Ishikawa (cell line): Measurements from ENCODE around the gene ZSWIM4.
A peak's percentile ranks its signal among the peaks of the same experiment; 100 is the strongest.

Source experiments
- CEBPB ChIP-seq: IDR thresholded peaks from 2 replicates; pipeline ENCODE4 v1.6.1; 2012
- CREB1 ChIP-seq: IDR thresholded peaks from 2 replicates; pipeline ENCODE4 v1.6.1; 2012; ENCODE audit warnings: low read depth
- EGR1 ChIP-seq: IDR thresholded peaks from 2 replicates; pipeline ENCODE4 v1.6.1; 2012
- EP300 ChIP-seq: IDR thresholded peaks from 2 replicates; pipeline ENCODE4 v1.6.1; 2012; ENCODE audit warnings: borderline replicate concordance
- FOXM1 ChIP-seq: IDR thresholded peaks from 2 replicates; pipeline ENCODE4 v1.6.1; 2012; ENCODE audit warnings: low read depth, borderline replicate concordance
- MAX ChIP-seq: IDR thresholded peaks from 2 replicates; pipeline ENCODE4 v1.6.1; 2012
- NFIC ChIP-seq: IDR thresholded peaks from 2 replicates; pipeline ENCODE4 v1.6.1; 2012
- RAD21 ChIP-seq: IDR thresholded peaks from 2 replicates; pipeline ENCODE4 v1.6.1; 2012; ENCODE audit warnings: low read depth
- REST ChIP-seq: IDR thresholded peaks from 2 replicates; pipeline ENCODE4 v1.6.1; 2012; ENCODE audit warnings: low read depth, mild to moderate bottlenecking
- TAF1 ChIP-seq: IDR thresholded peaks from 2 replicates; pipeline ENCODE4 v1.6.1; 2012; ENCODE audit warnings: low read depth, mild to moderate bottlenecking
- TCF12 ChIP-seq: IDR thresholded peaks from 2 replicates; pipeline ENCODE4 v1.6.1; 2012; ENCODE audit warnings: low read depth
- TEAD4 ChIP-seq: IDR thresholded peaks from 2 replicates; pipeline ENCODE4 v1.6.1; 2012
- USF1 ChIP-seq: IDR thresholded peaks from 2 replicates; pipeline ENCODE4 v1.6.1; 2012
- YY1 ChIP-seq: IDR thresholded peaks from 2 replicates; pipeline ENCODE4 v1.6.1; 2012; ENCODE audit warnings: low read depth
- ZBTB7A ChIP-seq: IDR thresholded peaks from 2 replicates; pipeline ENCODE4 v1.6.1; 2012; ENCODE audit warnings: low read depth

ZSWIM4 gene

DNA sequence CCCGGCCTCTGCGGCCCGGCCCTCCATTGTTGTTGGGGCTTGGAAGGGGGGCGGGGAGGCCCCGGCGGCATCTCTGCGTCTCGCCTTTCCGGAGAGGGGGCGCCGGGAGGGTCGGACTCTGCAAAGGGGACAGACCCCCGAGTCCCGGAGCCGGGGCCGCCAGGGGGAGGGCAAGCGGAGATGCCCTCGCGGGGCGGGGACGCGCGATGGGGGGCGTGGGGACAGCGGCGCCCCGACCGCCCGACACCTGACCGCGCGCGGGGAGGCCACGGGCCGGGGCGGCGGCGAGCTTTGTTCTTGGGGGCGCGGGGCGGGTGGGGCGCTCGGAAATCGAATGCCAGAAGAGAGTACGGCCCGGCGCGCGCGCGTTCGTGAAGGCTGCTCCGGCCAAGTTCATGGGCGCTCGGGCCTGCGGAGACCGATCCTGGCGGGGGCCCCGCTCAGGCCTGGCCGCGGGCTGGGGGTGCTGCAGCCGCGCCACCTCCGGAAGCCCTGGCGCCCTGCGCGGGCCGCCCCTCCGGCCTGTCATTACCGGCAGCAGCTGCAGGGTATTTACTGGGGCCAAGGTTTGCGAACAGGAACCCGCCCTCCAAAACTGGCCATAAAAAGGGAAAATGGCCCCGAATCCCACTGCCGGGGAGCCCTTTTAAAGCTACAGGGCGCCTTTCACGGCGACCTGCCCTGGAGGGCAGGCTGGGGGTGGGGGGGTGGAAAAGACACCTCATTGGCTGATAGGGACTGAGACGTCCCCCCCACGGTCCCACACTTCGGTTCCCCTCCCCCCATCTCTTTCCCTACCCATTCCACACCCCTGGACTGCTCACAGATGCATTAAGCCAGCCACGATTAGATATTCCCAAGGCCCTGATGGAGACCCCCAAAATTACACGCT lies 70.6 kb downstream of the ZSWIM4 start:
- TF ChIP-seq EP300, result 0 out of 2 replicates have a peak, but pooled peaks have one; percentile 8
- TF ChIP-seq ZBTB7A, result peak; percentile 28; the same call in 1 of the 2 replicates
- no peak for TF ChIP-seq TCF12
- TF ChIP-seq NFIC, result no peak
- no peak for TF ChIP-seq CREB1
- TF ChIP-seq MAX, result peak; percentile 4; the same call in 1 of the 2 replicates
- no peak for TF ChIP-seq REST
- no peak for TF ChIP-seq FOXM1
- TF ChIP-seq EGR1, result no peak
- no peak for TF ChIP-seq RAD21
- TF ChIP-seq USF1, result no peak
- no peak for TF ChIP-seq CEBPB
- TF ChIP-seq YY1, result no peak
- TF ChIP-seq TEAD4, result no peak
- peak; percentile 30; the same call in 1 of the 2 replicates for TF ChIP-seq TAF1

DNA sequence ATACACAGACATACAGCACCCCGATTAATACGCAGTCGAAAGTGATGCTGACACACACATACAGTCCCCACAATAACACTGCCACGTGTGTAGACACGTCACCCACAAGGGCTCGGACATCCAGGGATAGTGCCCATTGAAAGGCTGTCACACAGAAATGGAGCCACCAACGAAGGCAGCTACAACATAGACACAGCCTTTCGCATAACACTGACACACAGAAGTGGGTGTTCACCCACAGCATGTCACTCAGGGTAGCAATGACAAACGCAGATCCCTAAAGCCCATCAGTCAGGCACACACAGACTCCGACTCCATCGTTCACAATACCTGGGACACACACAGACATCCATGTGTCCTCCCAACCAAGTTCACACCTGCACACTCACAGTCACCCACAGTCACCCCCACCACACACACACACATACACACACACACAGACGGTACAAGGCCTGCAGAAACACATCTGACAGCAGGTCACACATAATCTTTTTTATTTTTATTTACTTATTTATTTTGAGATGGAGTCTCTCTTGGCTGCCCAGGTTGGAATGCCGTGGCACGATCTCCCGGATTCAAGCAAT lies 71.3 kb downstream of the ZSWIM4 start:
- no peak for TF ChIP-seq FOXM1
- no peak for TF ChIP-seq NFIC
- no peak for TF ChIP-seq USF1
- TF ChIP-seq YY1, result no peak
- TF ChIP-seq MAX, result no peak
- no peak for TF ChIP-seq EGR1

GRCh38 chr19:13868663-13869062 lies 73.4 kb downstream of the ZSWIM4 start:
- no peak for TF ChIP-seq TAF1
- TF ChIP-seq FOXM1, result no peak
- TF ChIP-seq YY1, result no peak
- TF ChIP-seq MAX, result no peak
- TF ChIP-seq RAD21, result no peak
- TF ChIP-seq REST, result no peak
- TF ChIP-seq USF1, result no peak
- TF ChIP-seq CREB1, result no peak
- TF ChIP-seq EGR1, result no peak
- no peak for TF ChIP-seq TCF12
- no peak for TF ChIP-seq ZBTB7A
- TF ChIP-seq CEBPB, result no peak
- no peak for TF ChIP-seq EP300
- no peak for TF ChIP-seq NFIC
- TF ChIP-seq TEAD4, result no peak

DNA sequence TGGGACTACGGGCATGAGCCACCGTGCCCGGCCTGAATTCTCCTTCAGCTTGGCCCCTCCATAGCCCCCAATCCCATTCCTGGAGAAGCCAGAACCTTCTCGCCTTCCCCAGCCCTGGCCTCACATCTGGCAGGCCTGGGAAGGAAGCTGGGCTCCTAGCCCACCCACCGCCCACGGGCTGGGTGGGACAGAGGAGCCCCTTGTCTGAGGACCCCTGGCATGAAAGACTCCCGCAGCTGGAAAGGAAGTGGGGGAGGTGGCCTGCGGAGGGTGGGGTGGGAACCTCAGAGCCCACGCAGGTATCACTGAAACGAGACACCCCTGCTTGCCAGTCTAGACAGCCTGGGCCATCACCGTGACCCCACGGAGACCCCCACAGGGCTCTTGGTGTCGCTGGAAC lies 74.0 kb downstream of the ZSWIM4 start:
- no peak for TF ChIP-seq FOXM1
- no peak for TF ChIP-seq NFIC
- no peak for TF ChIP-seq RAD21
- TF ChIP-seq REST, result no peak
- no peak for TF ChIP-seq USF1
- TF ChIP-seq EGR1, result no peak
- TF ChIP-seq TCF12, result no peak
- no peak for TF ChIP-seq YY1
